HepG2 (cell line): Measurements from ENCODE around the gene VKORC1. TPM values are rescaled to one million over a fixed set of nuclear protein-coding genes. Genes with fewer than 3 reads are reported as not detected.
A peak's percentile ranks its signal among the peaks of the same experiment; 100 is the strongest.

Experiments
- ATRX ChIP-seq: sonication (generic); formaldehyde crosslinking; IDR thresholded peaks from 2 replicates; pipeline ENCODE4 v1.4.0; 2020; ENCODE audit warnings: missing genetic modification reagents, borderline replicate concordance
- BORCS8-MEF2B ChIP-seq: sonication (generic); formaldehyde crosslinking; IDR thresholded peaks from 2 replicates; pipeline ENCODE4 v1.8.0; 2022; ENCODE audit warnings: mild to moderate bottlenecking, missing genetic modification reagents
- GABPA ChIP-seq, 2 experiments: IDR thresholded peaks; 2 replicates each; pipeline ENCODE4 v1.6.1; 2011 to 2016; ENCODE audit warnings: low read depth in 2 of 2, low read length in 1 of 2, missing biosample characterization in 1 of 2, missing genetic modification characterization in 1 of 2
- HMGA1 ChIP-seq: sonication (generic); formaldehyde crosslinking; conservative IDR thresholded peaks from 2 replicates; pipeline ENCODE4 v1.4.0; 2020; ENCODE audit warnings: missing genetic modification reagents
- KLF13 ChIP-seq: sonication (generic); formaldehyde crosslinking; IDR thresholded peaks from 2 replicates; pipeline ENCODE4 v1.4.0; 2020; ENCODE audit warnings: mild to moderate bottlenecking, missing genetic modification reagents
- MAF1 ChIP-seq: sonication (generic); formaldehyde crosslinking; IDR thresholded peaks from 2 replicates; pipeline ENCODE4 v1.5.0; 2020; ENCODE audit warnings: missing genetic modification reagents, borderline replicate concordance
- MAFF ChIP-seq: IDR thresholded peaks from 2 replicates; pipeline ENCODE4 v1.6.1; 2011; ENCODE audit warnings: low read depth, low read length, improper control_type of control experiment
- MBD4 ChIP-seq: IDR thresholded peaks from 2 replicates; pipeline ENCODE4 v1.6.1; 2012; ENCODE audit warnings: low read length, inconsistent platforms, borderline replicate concordance
- MIXL1 ChIP-seq: IDR thresholded peaks from 2 replicates; pipeline ENCODE4 v1.6.1; 2016
- NAIF1 ChIP-seq: sonication (generic); formaldehyde crosslinking; IDR thresholded peaks from 2 replicates; pipeline ENCODE4 v1.5.0; 2020; ENCODE audit warnings: mild to moderate bottlenecking, missing genetic modification reagents, borderline replicate concordance
- NCOA1 ChIP-seq: sonication (generic); formaldehyde crosslinking; IDR thresholded peaks from 2 replicates; pipeline ENCODE4 v1.9.0; 2021; ENCODE audit warnings: missing genetic modification reagents
- NFE2L1 ChIP-seq: sonication (generic); formaldehyde crosslinking; IDR thresholded peaks from 2 replicates; pipeline ENCODE4 v1.4.0; 2020; ENCODE audit warnings: missing genetic modification reagents, mild to moderate bottlenecking, borderline replicate concordance
- NFIC ChIP-seq: IDR thresholded peaks from 2 replicates; pipeline ENCODE4 v1.6.1; 2012; ENCODE audit warnings: mild to moderate bottlenecking, low read length, inconsistent platforms
- PRDM10 ChIP-seq: sonication (generic); formaldehyde crosslinking; IDR thresholded peaks from 2 replicates; pipeline ENCODE4 v1.4.0; 2020; ENCODE audit warnings: low read depth, missing genetic modification reagents
- RFXAP ChIP-seq: sonication (generic); formaldehyde crosslinking; IDR thresholded peaks from 2 replicates; pipeline ENCODE4 v1.4.0; 2020; ENCODE audit warnings: missing genetic modification reagents, borderline replicate concordance
- SOX6 ChIP-seq, 2 experiments: fragments of 450-650 bp in 1 of 2; sonication (generic) in 1 of 2; formaldehyde crosslinking in 1 of 2; IDR thresholded peaks; 2 replicates each; pipeline versions ENCODE4 v1.4.0 to v1.6.1; 2017 to 2020; ENCODE audit warnings: antibody characterized with exemption in 1 of 2, mild to moderate bottlenecking in 1 of 2, missing genetic modification reagents in 1 of 2
- ZBTB21 ChIP-seq: sonication (generic); formaldehyde crosslinking; IDR thresholded peaks from 2 replicates; pipeline ENCODE4 v1.4.0; 2020; ENCODE audit warnings: missing genetic modification reagents
- ZBTB8A ChIP-seq: sonication (generic); formaldehyde crosslinking; IDR thresholded peaks from 2 replicates; pipeline ENCODE4 v1.4.0; 2020; ENCODE audit warnings: mild to moderate bottlenecking, low read depth, missing genetic modification reagents, borderline replicate concordance
- ZFP62 ChIP-seq: sonication (generic); formaldehyde crosslinking; IDR thresholded peaks from 2 replicates; pipeline ENCODE4 v1.4.0; 2020; ENCODE audit warnings: missing genetic modification reagents
- ZFY ChIP-seq: sonication (generic); formaldehyde crosslinking; IDR thresholded peaks from 2 replicates; pipeline ENCODE4 v1.4.0; 2020; ENCODE audit warnings: missing genetic modification reagents
- ZNF235 ChIP-seq: sonication (generic); formaldehyde crosslinking; IDR thresholded peaks from 2 replicates; pipeline ENCODE4 v1.8.1; 2023; ENCODE audit warnings: mild to moderate bottlenecking, missing genetic modification reagents, borderline replicate concordance
- ZNF431 ChIP-seq: sonication (generic); formaldehyde crosslinking; IDR thresholded peaks from 2 replicates; pipeline ENCODE4 v1.9.0; 2022; ENCODE audit warnings: missing genetic modification reagents, low read depth, mild to moderate bottlenecking, borderline replicate concordance
- ZNF547 ChIP-seq: sonication (generic); formaldehyde crosslinking; IDR thresholded peaks from 2 replicates; pipeline ENCODE4 v1.5.1; 2020; ENCODE audit warnings: mild to moderate bottlenecking, missing genetic modification reagents
- ZNF598 ChIP-seq: sonication (generic); formaldehyde crosslinking; IDR thresholded peaks from 2 replicates; pipeline ENCODE4 v1.5.1; 2020; ENCODE audit warnings: mild to moderate bottlenecking, missing genetic modification reagents, borderline replicate concordance
- ZNF678 ChIP-seq: sonication (generic); formaldehyde crosslinking; IDR thresholded peaks from 2 replicates; pipeline ENCODE4 v1.4.0; 2020; ENCODE audit warnings: mild to moderate bottlenecking, missing genetic modification reagents
- ZNF709 ChIP-seq: sonication (generic); formaldehyde crosslinking; IDR thresholded peaks from 2 replicates; pipeline ENCODE4 v1.5.0; 2020; ENCODE audit warnings: mild to moderate bottlenecking, missing genetic modification reagents
- ZNF766 ChIP-seq: sonication (generic); formaldehyde crosslinking; IDR thresholded peaks from 2 replicates; pipeline ENCODE4 v1.5.0; 2020; ENCODE audit warnings: missing genetic modification reagents, borderline replicate concordance
- ZNF841 ChIP-seq: sonication (generic); formaldehyde crosslinking; IDR thresholded peaks from 2 replicates; pipeline ENCODE4 v1.8.1; 2023; ENCODE audit warnings: missing genetic modification reagents, borderline replicate concordance
- polyA plus RNA-seq, 8 experiments: library from polyadenylated mRNA; depleted of rRNA in 3 of 8; stranded (reverse) in 7 of 8; unstranded in 1 of 8; fragments of >200 nt; fragmentation: Illumina TruSeq in 4 of 8; extraction: Trizol in 4 of 8; gene quantifications; 2 replicates each; pipeline versions ENCODE4 v1.2.1 to v1.2.3, GENCODE V29; 2011 to 2016; ENCODE audit warnings: low read depth in 4 of 8, missing spikeins in 1 of 8, mixed read lengths in 1 of 8; ENCODE audit not compliant: insufficient read depth in 1 of 8
- total RNA-seq, 5 experiments: library from RNA; depleted of rRNA; stranded (reverse); fragments of >200 nt; fragmentation: Illumina TruSeq; extraction: Trizol; gene quantifications; 2 replicates each; pipeline ENCODE4 v1.2.3, GENCODE V29; 2016; ENCODE audit warnings: low read depth in 1 of 5

The VKORC1 gene
- total and polyA plus RNA-seq, 2 of the 13 experiments (the other 11 are each of a cell fraction or from before 2014, with no cell fraction given), result 141 to 615 TPM

GRCh38 chr16:31105677-31106213 is 11.1 kb upstream of the VKORC1 start (continued):
- TF ChIP-seq ZNF766 (CRISPR knock-in tag) (peak; percentile 97), MBD4 (no peak), ATRX (CRISPR knock-in tag) (no peak), NAIF1 (CRISPR knock-in tag) (peak; percentile 43; the same call in 1 of the 2 replicates), MAFF (no peak), NCOA1 (CRISPR knock-in tag) (peak; percentile 100), ZBTB8A (CRISPR knock-in tag) (no peak), NFE2L1 (CRISPR knock-in tag) (no peak), ZFP62 (no peak), GABPA (IDR thresholded peaks at IDR 0.05; ENCODE audit: low read depth, low read length) (no peak), GABPA (CRISPR knock-in tag; IDR thresholded peaks at IDR 0.05; ENCODE audit: low read depth) (peak; percentile 63), MAF1 (CRISPR knock-in tag) (peak; percentile 89; the same call in 1 of the 2 replicates), ZNF709 (peak; percentile 93), HMGA1 (CRISPR knock-in tag) (no peak), MIXL1 (peak; percentile 86), BORCS8-MEF2B (CRISPR knock-in tag) (peak; percentile 98), KLF13 (CRISPR knock-in tag) (no peak), ZNF841 (CRISPR knock-in tag) (0 out of 2 replicates have a peak, but pooled peaks have one; percentile 25), PRDM10 (CRISPR knock-in tag) (peak; percentile 79), ZBTB21 (peak; percentile 66), ZFY (CRISPR knock-in tag) (peak; percentile 96), ZNF235 (CRISPR knock-in tag) (peak; percentile 86; the same call in 1 of the 2 replicates), ZNF678 (CRISPR knock-in tag) (peak; percentile 96), ZNF547 (CRISPR knock-in tag) (peak; percentile 95), RFXAP (peak; percentile 95), NFIC (peak; percentile 58; the same call in 1 of the 2 replicates), ZNF598 (CRISPR knock-in tag) (peak; percentile 80; the same call in 1 of the 2 replicates), SOX6 (IDR thresholded peaks at IDR 0.05) (no peak), SOX6 (CRISPR knock-in tag; IDR thresholded peaks at IDR 0.05) (peak; percentile 95), ZNF431 (CRISPR knock-in tag) (peak; percentile 95)
